ENCODE measurements around the gene TMEM266.

The TMEM266 gene

DNA sequence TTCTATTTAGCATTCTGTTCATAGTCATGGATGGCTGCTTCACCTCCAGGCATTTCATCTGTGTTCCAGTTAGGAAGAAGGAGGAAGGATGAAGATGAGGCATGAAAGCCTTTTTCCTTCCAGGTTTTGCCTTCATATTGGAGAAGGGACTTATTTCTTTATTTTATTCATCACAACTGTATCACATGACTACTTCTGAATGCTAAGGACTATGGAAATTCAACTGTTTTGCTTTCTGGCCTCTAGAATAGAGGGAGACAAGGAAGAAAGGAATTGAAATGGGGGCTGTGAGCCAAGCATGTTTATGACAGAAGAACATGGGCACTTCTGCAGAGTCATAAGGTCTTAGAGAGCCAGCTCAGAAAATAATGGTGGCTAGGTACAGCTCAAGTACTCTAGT is 10.4 kb downstream of the TMEM266 start:
- no peak for DNase-seq

DNA sequence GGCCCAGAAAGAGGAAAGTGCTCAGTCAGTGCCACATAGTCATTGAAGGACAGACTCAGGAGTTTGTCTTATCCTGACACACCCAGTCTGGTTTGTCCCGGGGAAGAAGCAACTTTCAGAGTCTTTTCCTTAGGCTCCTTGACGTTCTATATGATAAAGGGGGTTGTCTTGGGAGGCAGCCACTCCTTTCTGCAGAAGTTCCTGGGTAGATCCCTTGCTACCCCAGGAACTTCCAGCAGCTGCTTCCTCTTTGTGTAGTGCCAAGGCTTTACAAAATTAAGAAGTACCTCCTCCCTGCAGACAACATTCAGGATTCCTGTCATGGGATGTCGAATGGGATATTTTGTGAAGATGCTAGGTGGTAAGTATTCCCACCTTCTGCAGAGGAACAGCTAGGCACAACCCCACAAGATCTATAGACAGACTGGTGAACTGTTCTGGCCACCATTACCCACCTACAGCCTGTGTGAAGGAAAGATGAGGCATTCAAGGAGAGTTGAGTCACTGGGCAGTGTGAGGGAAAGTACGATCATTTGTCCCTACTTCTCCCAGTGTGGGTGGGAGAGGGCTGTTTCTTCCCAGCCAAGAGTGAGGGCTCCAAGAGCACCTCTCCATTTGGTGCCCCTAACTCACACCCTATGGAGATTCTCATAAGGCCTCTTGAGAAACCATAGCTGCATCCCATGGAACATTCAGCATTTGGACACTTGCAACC is 11.3 kb downstream of the TMEM266 start:
- DNase-seq = no peak

DNA sequence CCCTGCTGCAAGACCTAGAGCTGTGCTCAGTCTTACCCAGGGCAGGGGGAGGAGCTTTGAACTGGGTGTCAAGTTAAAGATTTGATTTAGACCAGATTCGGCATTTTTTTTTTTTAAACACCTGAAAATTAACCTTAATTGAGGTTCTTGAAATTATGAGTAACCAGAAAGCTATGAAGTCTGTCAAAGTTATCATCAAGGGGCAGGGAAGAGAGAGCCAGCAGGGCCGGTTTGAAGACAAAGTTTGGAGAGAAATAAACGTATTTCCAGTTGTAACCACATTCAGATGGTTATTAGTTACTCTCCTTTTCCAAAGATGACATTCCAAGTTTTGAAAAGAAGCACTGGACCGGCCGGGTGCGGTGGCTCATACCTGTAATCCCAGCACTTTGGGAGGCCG is 12.0 kb downstream of the TMEM266 start:
- no peak for DNase-seq

DNA sequence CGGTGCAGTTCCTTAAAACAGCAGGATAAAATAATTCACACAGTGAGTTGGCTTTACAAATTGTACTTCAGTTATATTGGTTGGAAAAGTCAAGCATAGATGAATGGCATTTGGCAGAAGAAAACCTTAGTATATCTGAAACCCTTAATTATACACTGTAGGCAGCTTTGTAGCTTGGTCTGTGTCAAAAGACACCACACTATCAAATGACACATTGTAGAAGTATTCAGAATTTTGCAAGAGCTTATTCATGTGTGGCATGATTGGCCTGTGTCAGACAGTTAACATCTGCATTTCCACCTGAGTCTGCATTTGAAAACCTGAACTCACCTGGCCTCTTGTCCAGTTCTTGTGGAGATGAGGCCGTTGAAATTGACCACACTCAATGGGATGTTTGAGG is 13.8 kb downstream of the TMEM266 start:
- DNase-seq = no peak

DNA sequence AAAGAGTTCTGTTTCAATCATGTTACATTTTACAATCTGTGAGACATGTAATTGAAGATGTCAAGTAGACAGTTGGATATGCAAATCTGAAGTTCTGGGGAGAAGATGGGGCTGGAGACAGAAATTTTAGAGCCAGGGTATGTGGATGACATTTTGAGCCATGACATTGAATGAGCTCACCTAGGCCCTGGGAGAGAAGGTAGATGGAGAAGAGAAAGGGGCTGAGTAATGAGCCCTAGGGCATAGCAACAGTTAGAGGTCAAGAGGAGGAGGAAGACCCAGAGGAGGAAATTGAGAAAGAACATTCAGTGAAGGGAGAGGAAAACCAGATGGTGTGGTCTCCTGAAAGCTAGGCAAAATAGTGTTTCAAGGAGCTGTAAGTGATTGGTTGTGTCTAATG is 15.3 kb downstream of the TMEM266 start:
- DNase-seq = no peak

DNA sequence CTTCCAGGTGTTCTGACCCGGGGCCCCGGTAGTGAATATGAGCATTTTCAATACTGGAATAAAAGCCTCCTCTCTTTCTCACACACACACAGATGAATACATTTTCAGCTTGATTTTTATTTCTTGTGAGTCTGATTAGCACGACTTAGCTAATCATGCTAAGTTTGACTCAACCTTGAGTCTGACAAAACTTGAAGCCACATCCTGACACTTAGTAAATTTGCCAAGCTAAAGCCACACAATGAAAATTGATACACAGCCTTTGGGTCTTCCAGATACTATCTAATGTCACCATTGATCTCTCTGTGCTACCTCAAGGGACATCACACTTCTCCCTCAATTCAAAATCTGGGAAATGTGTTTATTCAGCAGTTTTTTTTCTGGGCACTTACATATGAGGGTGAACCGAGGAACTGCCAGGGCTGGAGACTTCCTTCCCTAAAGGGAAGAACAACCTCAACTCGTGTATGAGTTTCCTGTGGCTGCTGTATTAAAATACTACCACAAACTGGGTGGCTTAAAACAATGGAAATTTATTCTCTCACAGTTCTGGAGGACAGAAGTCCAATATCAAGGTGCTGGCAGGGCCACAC is 18.6 kb downstream of the TMEM266 start:
- no peak for DNase-seq

DNA sequence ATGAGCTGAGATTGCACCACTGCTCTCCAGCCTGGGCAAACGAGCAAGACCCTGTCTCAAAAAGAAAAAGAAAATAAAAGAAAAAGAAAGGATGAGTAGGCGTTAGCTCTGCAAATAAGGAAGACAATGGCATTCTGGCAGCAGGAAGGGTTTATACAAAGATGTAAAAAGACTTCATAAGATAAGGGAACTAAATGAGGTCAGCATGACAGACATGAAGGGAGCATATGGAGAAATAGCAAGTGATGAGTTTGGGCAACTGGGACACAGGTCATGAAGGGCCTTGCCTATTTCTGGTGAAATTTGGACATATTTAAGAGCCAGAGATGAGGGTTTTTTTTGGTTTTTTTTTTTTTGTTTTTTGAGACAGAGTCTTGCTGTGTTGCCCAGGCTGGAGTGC is 24.5 kb downstream of the TMEM266 start:
- no peak for DNase-seq

DNA sequence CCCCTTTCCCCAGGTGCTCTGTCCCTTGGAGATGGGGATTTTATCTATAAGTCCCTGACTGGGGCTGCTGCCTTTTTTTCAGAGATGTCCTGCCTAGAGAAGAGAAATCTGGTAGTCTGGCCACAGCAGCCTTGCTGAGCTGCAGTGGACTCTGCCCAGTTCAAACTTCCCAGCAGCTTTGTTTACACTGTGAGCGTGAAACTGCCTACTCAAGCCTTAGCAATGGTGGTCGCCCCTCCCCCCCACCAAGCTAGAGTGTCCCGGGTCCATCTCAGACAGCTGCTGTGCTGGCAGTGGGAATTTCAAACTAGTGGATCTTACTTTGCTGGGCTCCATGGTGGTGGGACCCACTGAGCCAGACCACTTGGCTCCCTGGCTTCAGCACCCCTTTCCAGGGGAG is 38.9 kb downstream of the TMEM266 start:
- no peak for DNase-seq

DNA sequence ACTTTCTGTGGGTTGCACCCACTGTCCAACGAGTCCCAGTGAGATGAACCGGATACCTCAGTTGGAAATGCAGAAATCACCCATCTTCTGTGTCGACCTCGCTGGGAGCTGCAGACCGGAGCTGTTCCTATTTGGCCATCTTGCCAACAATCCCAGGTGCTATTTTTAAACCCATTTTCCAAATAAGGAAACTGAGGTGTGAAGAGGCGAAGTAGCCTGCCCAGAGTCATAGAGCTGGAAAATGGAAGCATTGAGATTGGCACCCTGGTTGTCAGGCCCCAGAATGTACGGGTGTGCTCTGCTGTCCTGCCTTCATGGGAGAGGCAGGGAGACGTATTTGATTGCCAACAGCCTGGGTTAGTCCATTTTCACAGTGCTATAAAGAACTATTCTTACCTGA is 39.6 kb downstream of the TMEM266 start:
- no peak for DNase-seq

DNA sequence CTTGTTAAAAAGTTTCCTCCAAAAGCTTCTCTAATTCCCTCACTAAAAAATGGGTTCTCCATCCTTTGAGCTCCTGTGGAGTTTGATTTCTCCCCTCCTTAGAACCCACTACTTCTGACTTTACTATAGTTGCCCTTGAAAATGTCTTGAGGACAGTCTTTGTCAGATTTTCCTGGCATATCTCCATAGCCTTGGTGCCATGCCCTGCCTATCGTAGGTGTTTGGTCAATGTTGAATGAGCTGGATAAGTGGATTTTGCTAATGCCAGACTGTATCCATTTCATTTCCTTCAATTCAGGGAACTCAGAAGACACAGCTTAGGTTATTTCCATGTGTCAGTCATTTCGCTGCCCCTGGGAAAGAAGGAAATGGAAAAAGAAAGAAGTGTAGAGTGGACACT is 40.6 kb downstream of the TMEM266 start:
- DNase-seq = no peak

DNA sequence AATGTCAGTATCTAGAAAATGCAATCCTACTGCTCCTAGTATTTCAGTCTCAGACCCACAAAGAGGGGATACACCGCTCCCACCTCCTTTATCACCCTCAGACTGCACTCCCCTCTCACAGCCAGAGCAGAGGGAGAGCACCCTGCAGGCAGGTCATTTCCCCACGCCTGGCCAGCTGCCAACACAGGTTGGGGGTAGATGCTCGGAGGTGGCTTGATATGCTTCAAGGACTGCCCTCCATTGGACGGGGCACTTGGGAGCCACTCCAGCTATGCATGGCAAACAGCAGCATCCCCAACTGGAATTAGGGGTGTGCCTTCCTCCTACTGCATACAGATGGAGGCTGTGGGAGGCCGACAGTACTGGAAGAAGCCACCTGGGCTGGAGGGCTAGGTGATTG is 41.9 kb downstream of the TMEM266 start:
- no peak for DNase-seq

DNA sequence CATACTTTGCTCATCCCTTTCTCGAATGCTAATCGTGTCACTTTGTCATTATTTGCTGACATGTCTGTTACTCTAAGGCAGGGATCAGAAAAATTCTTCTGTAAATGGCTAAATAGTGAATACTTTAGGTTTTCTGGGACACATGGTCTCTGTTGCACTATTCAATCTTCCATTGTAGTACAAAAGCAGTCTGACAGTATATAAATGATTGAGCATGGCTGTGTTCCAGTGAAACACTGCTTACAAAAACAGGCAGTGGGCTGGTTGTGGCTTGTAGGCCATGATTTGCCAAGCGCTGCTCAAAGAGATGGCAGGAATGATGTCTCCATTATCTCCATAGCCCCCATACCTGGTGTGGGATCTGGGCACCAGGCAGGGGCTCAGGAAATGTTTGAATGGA is 45.6 kb downstream of the TMEM266 start:
- no peak for DNase-seq

DNA sequence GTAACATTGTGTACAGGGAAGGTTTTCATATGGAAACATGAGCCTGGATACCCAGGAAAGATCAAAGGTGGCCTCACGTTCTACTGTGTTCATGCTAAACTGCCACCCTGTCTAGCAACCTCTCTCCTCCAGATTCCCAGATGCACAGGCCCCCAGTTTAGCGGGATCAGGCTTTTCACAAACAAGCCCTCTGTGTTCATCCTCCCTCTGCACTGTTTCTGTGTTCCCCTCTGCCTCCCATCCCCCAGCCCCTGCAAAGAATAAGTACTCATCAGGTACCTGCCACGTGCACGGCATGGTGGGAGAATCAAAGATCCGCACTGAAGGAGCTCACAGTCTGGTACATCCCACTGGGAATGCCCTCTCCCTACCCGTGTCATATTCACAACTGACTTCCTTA is 46.1 kb downstream of the TMEM266 start:
- no peak for DNase-seq

DNA sequence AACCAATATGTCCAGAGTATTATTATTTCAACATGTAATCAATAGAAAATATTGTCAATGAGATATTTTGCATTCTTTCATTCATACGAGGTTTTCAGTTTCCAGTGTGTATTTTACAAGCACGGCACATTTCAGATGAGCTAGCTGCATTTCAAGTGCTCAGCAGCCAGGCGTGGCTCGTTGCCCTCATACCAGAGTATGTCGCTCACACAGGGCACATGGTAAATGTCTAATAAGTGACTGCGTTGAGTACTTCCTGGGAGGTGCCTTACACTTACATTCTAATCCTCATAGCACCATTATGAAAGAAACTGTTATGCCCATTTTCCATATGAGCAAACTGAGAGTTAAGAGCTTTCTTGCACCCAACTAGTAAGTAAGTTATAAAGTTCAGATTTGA is 47.4 kb downstream of the TMEM266 start:
- DNase-seq = no peak

DNA sequence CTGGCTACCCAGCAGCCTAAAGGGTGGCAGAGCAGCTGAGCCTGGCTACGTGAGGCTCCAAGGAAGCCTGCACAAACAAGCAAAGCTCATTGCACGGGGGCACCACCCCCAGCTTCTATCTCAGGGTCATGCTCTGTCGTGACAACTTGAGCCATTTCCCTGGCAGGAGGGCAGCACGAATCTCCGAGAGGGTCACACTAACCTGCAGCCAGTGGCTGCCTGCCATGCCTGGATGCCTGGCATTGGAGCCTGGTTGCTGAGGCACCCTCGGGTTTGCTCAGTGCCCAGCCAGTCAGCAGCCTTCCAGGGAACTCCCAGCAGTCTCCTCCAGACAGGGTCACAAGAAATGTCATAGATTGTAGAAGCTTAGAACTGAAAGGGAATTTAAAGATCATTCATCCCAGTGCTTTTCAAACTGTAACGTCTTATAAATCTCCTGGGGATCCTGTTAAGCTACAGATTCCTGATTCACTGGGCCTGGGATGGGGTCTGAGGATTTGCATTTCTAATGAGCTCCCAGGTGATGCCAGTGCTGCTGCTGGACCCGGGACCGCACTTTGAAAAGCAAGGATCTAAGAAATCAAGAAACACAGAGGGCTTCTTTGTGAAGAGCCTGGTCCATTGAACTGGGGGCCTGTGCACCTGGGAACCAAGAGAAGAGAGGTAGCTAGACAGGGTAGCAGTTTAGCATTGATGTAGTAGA is 48.4 kb downstream of the TMEM266 start:
- no peak for DNase-seq

DNA sequence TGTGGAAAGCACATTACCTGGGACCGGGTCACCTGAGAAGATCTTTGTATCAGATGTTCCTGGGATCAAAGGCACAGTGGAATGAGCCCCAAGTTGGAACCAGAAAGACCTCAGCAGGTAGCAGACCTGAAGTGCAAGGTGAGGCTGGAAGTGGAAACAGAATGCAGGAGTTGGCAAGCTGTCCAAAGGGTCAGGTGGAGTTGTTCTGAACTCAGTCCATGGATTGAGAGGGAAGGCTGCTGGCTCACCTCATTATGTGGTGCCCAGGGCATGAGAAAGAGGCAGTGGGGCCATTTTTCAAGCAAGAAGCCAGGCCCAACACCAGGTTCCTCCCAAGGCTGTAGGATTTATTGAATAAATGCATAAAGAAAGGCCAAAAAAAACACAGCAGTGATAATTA is 49.3 kb downstream of the TMEM266 start:
- DNase-seq = no peak

DNA sequence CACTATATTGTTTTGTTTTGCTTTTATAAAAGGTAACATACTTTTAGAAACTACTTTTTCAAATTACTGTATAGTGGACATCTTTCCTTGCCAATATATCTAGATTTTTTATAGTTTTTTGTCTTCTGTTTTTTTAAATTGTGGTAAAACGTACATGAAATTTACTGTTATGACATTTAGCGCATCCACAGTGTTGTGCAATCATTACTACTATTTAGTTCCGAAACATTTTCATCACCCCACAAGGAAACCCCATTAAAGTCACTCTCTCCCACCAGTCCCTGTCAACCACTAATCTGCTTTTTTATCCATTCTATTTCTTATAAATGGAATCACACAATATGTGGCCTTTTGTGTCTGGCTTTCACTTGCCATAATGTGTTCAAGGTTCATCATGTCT is 54.8 kb downstream of the TMEM266 start:
- DNase-seq = no peak

DNA sequence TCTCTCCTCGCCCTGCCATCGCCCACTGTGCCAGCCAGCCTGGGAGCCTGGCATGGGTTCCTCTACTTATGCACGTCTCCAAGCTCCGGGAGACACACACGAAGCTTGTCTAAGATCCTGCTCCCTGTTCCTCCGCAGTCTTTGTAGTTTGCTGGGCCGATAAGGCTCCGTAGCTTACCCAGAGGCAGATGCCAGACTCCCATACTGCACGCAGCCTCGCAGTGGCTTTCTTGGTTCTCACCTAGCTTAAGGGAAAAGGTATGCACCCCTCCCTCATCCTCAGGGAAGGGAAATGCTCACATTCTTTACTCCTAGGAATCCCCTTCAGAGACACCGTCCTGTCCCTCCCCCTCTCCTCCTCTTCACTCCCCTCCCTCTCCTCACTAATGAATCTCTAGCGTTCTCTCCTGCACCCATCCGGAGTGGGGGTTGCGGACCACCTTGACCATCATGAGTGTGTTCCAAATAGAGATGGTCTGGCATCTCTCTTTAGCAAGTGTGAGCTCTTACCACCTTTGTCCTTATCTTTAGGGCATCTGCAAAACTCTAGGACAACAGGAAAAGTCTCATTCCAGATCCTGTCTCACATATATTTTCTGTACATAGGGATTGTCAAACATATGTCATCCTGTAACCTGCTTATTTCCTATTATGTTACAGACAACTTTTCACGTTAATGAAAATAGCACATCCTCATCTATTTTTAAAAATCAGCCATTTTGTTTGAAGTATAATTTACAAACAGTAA is 56.5 kb downstream of the TMEM266 start:
- no peak for DNase-seq

DNA sequence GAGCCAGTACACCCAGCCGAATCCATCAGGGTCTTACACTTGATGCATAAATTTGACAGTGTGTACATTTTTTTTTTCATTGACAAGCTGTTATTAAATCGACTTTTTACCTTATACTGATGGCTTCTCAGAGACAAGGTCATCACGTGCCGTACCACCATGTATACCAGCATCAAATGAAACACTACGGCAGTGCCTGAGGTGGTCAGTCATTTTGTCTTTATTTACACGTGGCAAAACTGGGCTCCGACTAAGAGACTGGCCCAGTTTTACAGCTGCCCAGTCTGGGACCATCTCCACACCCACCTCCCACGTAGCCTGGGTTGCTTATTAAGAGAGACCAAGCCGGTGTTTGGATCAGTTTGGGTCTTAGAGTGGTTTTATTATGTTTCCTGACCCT is 57.4 kb downstream of the TMEM266 start:
- DNase-seq = no peak

DNA sequence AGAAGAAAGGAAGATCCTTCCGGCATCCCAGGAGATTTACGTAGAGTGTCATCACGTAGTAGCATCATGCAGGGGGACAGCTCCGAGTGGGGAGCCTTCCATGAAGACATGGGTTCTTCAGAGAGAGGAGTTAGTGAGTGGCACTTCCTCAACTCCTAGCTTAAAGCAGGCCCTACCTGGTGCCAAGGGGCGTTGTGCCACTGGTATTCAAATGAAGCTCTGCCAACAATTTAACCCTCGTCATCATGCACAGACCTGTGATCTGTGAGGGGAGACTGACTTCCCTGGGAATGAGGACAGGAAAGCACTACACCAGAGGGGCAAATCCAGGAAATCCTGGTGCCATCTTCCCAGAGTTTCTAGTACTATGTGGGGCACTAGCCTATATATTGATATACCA is 59.0 kb downstream of the TMEM266 start:
- no peak for DNase-seq

DNA sequence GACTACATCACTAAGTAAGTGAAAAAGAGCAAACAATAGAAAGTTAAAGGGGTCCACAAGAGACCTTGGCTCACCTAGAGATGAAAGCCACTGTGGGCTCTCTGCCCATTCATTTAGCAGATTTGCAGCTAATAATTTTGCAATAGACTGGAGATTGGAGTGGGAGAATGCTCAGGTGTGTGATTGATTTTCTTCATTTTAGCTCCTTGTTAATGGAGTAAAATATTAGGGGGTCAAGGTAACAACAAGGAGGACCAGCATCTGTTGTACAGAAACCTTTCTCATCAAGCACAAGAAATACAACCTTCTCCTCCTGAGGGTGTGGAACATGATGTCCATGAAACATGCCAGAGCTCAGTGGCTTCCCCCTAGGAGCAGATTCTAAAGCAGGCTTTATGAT is 63.2 kb downstream of the TMEM266 start:
- no peak for DNase-seq

DNA sequence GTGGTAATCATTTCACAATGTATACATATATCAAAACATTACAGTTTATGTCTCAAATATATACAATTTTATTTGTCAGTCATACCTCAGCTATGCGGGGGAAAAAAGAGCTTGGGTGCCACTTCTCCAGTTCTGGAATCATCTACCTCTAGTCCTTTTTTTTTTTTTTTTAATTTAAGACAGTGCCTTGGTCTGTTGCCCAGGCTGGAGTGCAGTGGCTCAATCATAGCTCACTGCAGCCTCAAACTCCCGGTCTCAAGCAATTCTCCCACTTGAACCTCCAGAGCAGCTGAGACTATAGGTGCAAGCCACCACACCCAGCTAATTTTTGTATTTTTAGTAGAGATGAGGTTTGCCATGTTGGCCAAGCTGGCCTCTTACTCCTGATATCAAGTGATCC is 67.4 kb downstream of the TMEM266 start:
- no peak for DNase-seq

DNA sequence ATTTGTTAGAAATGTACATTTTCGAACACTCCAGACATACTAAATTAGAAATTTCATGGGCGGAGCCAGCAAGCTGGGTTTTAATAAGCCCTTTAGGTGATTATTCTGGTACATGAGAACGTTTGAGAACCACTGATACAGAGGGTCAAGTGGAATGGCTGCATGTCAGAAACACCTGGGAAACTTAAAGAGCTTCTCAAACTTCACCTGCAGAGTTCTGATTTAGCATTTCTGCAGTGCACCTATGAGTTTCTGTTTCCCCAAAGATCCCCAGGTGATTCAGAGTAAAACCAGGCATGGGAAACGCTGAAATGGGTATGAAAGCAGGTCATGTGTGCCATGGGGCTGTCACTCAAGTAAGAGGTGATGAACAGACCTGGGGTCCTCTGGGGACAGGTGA is 68.1 kb downstream of the TMEM266 start:
- no peak for DNase-seq

DNA sequence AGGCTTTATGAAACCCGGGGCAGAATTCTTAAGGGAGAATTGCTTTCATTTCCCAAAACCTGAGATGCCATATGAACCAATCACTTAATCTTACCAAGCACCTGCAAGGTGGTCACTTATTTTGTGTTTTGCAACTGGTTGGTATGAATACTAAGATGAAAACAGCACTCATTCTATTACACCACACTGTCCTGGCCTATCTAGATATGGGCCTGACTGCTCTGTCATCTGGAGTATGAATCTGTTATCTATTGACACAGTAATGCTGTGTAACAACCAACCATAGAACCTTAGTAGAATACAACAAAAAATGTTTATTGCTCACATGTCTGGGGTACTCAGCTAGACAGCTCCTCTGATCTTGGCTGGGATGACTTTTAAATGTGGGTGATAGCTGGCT is 74.8 kb downstream of the TMEM266 start:
- no peak for DNase-seq

All from NCI-H774 (cell line).